Anterior cingulate cortex (tissue), 58 donors: ENCODE data around the gene WNK1.
A peak's percentile ranks its signal among the peaks of the same experiment; 100 is the strongest.

Experiments
- DNase-seq, 58 donors: peaks; one replicate each; lab custom pipeline; 2025; lab: John Stamatoyannopoulos, UW

Gene WNK1

DNA sequence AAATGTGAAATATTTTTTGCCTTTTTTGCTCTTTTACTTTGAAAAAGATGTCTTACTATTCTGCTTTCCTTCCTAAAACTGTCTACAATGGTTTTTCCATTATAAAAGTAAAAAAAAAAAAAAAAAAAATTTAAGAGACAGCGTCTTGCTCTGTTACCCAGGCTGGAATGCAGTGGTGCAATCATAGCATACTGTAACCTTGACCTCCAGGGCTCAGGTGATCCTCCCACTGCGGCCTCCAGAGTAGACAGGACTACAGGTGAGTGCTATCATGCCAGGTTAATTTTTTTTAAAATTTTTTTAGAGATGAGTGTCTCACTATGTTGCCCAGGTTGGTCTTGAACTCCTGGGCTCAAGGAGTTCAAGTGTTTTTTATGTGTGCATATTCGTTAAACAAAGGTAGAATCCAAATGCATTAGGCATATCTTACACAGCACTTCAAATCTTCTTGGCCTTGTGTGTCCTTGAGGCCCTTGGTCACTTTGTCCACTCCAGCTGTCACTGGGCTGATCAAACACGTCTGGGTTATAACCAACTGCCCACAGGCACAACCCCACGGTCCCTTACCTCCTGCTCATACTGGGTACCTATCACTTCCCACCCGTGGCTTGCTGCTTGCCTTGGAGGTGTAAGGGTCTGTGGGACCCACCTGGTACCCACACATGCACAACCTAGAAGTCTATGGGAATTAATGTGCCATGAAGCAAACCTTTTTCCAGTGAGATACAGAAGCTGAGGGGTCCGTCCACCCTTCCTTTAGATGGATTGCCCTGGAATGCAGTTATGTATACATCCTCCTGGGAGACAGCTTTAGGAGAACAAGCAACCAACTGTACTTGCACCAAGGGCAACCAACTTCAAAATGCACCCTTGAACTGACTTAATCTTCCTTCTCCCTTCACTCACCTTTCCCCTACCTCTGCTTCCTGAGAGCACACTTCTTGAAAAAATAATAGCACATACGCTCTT is 184.3 kb downstream of the WNK1 start:
- no peak for DNase-seq

DNA sequence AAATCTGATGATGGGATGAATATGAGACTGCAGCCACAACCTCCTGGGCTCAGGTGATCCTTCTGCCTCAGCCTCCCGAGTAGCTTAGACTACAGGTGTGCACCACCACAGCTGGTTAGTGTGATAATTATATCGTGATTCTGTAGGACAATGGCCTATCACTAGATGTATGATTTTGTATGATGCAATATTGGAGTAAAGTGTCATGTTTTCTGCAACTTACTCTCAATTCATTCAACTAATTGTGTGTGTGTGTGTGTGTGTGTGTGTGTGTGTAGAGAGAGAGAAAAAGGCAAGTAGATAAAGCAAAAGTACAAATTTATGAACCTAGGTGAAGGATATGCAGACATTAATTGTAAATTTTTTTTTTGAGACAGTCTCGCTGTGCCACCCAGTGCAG is 186.4 kb downstream of the WNK1 start:
- DNase-seq: no peak

DNA sequence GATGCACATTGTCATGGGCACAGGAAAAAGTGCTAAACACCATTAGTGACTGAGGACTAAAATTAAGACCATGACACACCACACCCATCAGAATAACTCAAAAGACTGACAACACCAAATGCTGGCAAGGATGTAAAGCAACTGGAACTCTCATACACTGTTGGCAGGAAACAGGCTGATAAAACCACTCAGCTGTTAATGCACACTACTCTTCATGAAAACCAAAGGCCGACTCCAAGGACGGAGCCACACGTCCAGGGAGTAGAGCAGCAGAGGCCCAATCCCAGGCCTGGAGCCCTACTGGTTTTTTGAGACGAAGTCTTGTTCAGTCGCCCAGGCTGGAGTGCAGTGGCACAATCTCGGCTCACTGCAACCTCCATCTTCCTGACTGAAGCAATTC is 190.7 kb downstream of the WNK1 start:
- DNase-seq: no peak

DNA sequence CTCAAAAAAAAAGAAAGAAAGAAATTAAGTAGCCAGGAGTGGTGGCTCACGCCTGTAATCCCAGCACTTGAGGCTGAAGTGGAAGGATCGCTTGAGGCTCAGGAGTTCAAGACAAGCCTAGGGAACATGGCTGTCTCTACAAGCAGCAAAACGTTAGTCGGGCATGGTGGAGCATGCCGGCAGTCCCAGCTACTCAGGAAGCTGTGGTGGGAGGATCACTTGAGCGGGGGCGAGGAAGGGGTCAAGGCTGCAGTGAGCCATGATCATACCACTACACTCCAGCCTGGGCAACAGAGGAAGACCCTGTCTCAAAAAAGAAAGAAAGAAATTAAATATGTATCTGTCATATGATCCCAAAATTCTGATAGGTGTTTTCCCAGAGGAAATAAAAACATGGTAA is 191.8 kb downstream of the WNK1 start:
- DNase-seq: no peak

DNA sequence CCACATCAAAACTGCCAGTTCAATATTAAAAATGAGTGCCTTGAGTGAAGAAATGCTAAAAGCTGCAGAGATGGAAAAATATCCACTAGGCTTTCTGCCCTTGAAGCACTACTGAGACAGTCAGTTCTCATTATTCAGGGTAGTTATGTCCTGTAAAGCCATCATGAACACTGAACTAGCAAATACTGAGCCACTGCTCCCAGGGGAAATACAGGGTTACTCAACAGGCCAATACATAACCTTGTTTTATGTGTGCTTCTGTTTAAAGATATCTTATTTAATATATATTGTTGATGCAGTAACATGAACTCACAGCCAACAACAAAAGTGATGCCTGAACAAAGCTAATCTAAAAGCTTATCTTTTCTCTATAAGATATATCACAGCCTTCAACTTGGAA is 193.8 kb downstream of the WNK1 start:
- DNase-seq: no peak

DNA sequence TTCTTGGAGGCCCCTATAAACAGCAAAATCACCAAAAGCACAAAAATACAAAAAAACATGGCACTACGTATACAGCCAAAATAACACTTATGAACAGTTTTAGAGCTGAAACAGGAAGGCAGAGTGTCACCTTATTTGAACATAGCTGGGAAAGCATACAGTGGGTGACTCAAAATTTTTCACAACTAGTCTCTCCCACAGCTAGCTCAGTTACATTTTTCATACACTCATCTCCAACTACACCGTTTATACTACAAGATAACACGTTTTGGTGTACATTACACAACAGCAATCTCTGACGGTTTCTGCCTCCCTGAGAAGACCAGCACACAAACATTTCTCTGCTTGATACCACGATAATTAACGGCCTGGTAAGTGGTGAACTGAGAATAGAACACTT is 194.3 kb downstream of the WNK1 start:
- DNase-seq: peak in 3 of 58 donors; percentile 5 to 18 (median 12)

DNA sequence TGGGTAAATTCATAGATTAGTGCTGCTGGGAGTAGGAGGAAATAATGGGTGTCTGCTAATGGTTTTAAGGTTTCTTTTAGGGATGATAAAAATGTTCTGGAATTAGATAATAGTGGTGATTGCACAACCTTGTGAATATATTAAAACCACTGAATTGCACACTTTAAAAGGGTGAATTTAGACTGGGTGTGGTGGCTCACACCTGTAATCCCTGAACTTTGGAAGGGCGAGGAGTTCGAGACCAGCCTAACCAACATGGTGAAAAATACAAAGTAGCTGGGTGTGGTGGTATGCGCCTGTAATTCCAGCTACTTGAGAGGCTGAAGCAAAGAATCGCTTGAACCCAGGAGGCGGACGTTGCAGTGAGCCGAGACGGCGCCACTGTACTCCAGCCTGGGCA is 195.9 kb downstream of the WNK1 start:
- no peak for DNase-seq

DNA sequence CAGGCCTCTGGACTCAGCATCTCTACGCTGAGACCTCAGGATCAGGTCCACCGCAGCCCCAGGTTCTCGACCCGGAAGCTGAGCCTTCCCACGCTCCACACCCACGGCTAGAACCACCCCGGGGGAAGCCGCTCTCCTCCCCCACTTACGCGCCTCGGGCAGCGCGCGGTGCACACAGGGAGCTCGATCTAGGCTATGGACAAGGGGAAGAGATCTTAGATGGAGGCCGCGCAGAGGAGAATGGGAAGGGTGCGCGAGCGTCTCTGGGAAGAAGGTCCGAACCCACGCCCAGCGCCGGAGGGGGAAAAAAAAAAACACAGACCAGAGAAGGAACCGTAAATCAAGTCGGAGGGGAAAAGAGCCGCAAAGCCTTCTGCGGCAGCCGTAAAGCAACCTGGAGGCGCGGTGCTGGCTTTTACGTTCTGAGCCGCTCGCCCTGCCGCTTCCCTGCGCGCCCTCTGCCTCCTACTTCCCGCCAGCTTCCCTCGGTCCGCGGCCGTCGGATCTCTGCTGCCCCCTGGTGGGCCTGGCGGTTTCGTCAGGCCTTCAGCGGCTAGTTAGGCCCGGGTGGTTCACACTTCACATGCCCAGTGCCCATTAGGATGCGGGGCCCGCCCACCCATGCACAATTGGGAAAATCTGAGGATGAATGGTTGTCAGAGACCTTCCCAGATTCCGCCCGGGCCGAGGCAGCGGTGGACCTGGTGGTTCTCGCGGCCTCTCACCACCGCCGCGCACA is 197.2 kb downstream of the WNK1 start, which contains the start of gene RAD52:
Gene RAD52, minus strand, starts transcription at position 242 of the 739 bp plus-strand sequence. CDS start 16,636 bp downstream, outside the sequence.
- peak; percentile 86 to 100 (median 96) for DNase-seq

DNA sequence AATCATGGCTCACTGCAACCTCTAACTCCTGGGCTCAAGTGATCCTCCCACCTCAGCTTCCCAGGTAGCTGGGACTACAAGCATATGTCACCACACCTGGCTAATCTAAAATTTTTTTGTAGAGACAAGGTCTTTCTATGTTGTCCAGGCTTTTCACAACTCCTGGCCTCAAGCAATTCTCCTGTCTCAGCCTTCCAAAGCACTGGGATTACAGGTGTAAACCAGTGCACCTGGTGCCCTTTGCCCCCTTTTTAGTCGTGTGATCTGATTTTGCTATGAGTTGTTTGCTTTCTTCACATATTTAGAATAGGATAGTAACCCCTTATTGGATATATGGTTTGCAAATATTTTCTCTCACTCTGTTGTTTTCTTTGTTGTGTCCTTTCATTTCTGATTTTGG is 198.8 kb downstream of the WNK1 start:
- no peak for DNase-seq

DNA sequence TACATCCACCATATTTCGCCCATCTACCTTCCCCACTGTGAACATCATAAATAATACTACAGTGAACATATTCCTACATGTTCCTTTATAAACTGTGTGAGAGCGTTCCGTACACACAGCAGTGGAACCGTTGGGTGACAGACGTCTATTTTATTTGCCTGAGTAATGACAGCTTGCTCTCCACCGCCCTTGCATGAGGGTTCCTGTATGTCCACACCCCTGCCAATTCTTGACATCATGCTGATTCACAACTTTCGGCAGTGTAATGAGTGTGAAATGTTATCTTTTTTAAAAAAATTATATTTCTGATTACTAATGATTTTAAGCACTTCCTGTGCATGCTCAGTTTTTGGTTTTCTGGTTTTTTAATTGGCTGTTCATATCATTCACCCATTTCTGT is 201.4 kb downstream of the WNK1 start:
- no peak for DNase-seq

DNA sequence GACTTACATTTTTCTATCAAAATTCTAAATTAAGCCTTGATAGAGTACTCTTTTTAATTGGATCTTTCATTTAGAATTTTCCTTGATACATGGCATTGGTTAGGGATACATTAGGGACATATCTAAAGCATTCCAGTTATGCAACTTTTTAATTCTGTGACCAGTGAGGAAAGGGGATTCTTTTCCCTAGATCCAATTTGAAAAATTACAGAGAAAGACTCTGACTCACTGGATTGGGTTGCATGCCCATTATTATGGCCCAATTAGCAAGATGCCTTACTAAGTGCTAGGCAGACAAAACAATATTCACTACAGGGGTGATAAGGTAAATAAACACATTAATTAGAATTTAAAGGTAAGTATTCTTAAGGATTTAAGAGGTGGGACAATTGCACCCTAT is 202.4 kb downstream of the WNK1 start:
- DNase-seq: no peak

DNA sequence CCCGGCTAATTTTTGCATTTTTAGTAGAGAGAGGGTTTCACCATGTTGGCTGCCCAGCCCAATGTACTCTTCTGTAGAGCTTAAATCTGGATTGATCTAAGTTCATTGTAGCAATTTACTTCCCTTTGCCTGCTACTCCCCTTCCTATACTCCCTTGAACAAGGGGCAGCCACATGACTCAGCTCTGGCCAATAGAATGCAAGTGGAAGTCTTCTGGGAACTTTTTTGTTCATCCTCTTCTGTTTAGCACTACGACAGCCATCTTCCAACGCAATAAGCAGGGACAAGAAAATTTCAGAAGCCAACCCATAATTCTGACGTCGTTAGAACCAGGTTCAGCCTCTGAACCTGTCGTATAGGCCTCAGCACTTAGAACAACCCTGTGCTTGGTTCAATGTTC is 203.6 kb downstream of the WNK1 start:
- DNase-seq: no peak

DNA sequence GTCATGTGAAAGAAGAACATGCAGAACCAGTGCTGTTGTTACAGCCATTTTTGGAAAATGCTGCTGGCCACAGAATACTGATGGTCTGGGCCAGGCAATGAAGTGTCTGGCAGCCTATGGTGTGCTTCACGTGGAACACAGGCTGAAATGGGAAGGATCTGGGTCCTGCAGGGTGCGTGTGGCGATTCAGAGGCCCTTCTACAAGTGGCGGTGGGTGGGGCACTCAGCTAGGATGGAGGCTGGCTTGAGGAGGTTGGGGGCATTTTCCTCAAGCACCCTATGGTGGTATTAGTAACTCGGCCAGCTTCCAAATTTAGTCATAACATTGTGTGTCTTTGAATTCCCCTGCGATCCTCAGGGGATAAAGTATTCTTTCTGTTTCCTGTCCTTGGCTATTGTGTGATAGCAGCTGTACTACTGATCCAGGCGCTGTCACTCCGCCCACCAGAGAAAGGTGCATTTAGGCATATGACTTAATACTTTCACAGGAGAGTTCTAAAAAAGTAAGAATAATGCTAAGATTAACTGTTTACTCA is 206.3 kb downstream of the WNK1 start:
- DNase-seq: no peak
